Breast epithelium (tissue), 3 donors: ENCODE measurements around the gene ATP2B2.

Experiments used
- CTCF ChIP-seq, 3 donors: fragments of 450-650 bp; IDR thresholded peaks; one replicate each; pipeline ENCODE4 v1.5.1; 2016 to 2017; ENCODE audit warnings: antibody characterized with exemption in 3 of 3, mild to moderate bottlenecking in 3 of 3, moderate library complexity in 3 of 3
- POLR2A ChIP-seq: fragments of 450-650 bp; IDR thresholded peaks from one replicate; pipeline ENCODE4 v1.6.1; 2016; ENCODE audit warnings: antibody characterized with exemption, mild to moderate bottlenecking, moderate library complexity
- POLR2AphosphoS5 ChIP-seq, 3 donors: sonication (generic); formaldehyde crosslinking; IDR thresholded peaks; one replicate each; pipeline ENCODE4 v1.6.1; 2017; ENCODE audit warnings: antibody characterized with exemption in 3 of 3

GRCh38 chr3:10445561-10446175 is 59.7 kb downstream of the ATP2B2 start:
- no peak for TF ChIP-seq CTCF (IDR thresholded peaks at IDR 0.05)
- TF ChIP-seq POLR2A, result no peak
- no peak for TF ChIP-seq POLR2AphosphoS5 (IDR thresholded peaks at IDR 0.05)
